H9 (cell line): Measurements from ENCODE around the gene ICOSLG. TPM values are rescaled to one million over a fixed set of nuclear protein-coding genes. Genes with fewer than 3 reads are reported as not detected.

Experiments used
- DNase-seq: peaks from one replicate; pipeline ENCODE4 v3.0.0-alpha.2; 2017
- H2AFZ ChIP-seq: one replicate; pipeline ENCODE4 v1.6.1; 2013; ENCODE audit warnings: mild to moderate bottlenecking, low read length, control low read depth, moderate library complexity
- H2AK5ac ChIP-seq: 2 replicates; pipeline ENCODE4 v1.6.1; 2013; ENCODE audit warnings: low read length, control low read depth, mixed read lengths; ENCODE audit not compliant: insufficient read length
- H2BK120ac ChIP-seq: one replicate; pipeline ENCODE4 v1.6.1; 2013; ENCODE audit warnings: low read depth, mild to moderate bottlenecking, low read length, control low read depth, inconsistent platforms; ENCODE audit not compliant: poor library complexity, severe bottlenecking
- H2BK12ac ChIP-seq: 2 replicates; pipeline ENCODE4 v1.6.1; 2013; ENCODE audit warnings: low read length, control low read depth, mixed read lengths, low read depth; ENCODE audit not compliant: insufficient read length
- H2BK15ac ChIP-seq: 2 replicates; pipeline ENCODE4 v1.6.1; 2013; ENCODE audit warnings: low read depth, low read length, control low read depth
- H2BK20ac ChIP-seq: one replicate; pipeline ENCODE4 v1.6.1; 2013; ENCODE audit warnings: low read depth, mild to moderate bottlenecking, low read length, control low read depth, inconsistent platforms; ENCODE audit not compliant: poor library complexity, severe bottlenecking
- H2BK5ac ChIP-seq: 2 replicates; pipeline ENCODE4 v1.6.1; 2013; ENCODE audit warnings: low read length, control low read depth, mixed read lengths; ENCODE audit not compliant: insufficient read length
- H3K14ac ChIP-seq: 2 replicates; pipeline ENCODE4 v1.6.1; 2013; ENCODE audit warnings: low read length, control low read depth; ENCODE audit not compliant: insufficient read depth
- H3K18ac ChIP-seq: 2 replicates; pipeline ENCODE4 v1.6.1; 2013; ENCODE audit warnings: low read depth, mild to moderate bottlenecking, mixed read lengths, low read length, control low read depth; ENCODE audit not compliant: insufficient read length
- H3K23ac ChIP-seq: 2 replicates; pipeline ENCODE4 v1.6.1; 2013; ENCODE audit warnings: low read length, control low read depth, mixed read lengths, low read depth; ENCODE audit not compliant: insufficient read length
- H3K23me2 ChIP-seq: 2 replicates; pipeline ENCODE4 v1.6.1; 2013; ENCODE audit warnings: low read depth, mild to moderate bottlenecking, mixed read lengths, low read length, control low read depth; ENCODE audit not compliant: insufficient read length, poor library complexity, severe bottlenecking
- H3K27ac ChIP-seq: 2 replicates; pipeline ENCODE4 v1.5.1; 2013; ENCODE audit warnings: low read length, control low read depth, mixed read lengths, low read depth; ENCODE audit not compliant: insufficient read length
- H3K27me3 ChIP-seq: 2 replicates; pipeline ENCODE4 v1.6.1; 2013; ENCODE audit warnings: low read length, control low read depth, inconsistent platforms; ENCODE audit not compliant: insufficient read depth
- H3K4ac ChIP-seq: 2 replicates; pipeline ENCODE4 v1.6.1; 2013; ENCODE audit warnings: low read depth, mild to moderate bottlenecking, control low read depth, inconsistent platforms, low read length, moderate library complexity
- H3K4me1 ChIP-seq: 2 replicates; pipeline ENCODE4 v1.6.1; 2013; ENCODE audit warnings: low read length, control low read depth, inconsistent platforms; ENCODE audit not compliant: insufficient read depth
- H3K4me2 ChIP-seq: 2 replicates; pipeline ENCODE4 v1.6.1; 2013; ENCODE audit warnings: low read length, control low read depth, mixed read lengths; ENCODE audit not compliant: insufficient read length, insufficient read depth
- H3K56ac ChIP-seq: 2 replicates; pipeline ENCODE4 v1.6.1; 2013; ENCODE audit warnings: low read depth, mild to moderate bottlenecking, mixed read lengths, low read length, control low read depth; ENCODE audit not compliant: insufficient read length
- H3K79me1 ChIP-seq: 2 replicates; pipeline ENCODE4 v1.6.1; 2013; ENCODE audit warnings: low read depth, mild to moderate bottlenecking, moderate library complexity, low read length, control low read depth, inconsistent platforms; ENCODE audit not compliant: insufficient read depth, poor library complexity, severe bottlenecking
- H3K79me2 ChIP-seq: 2 replicates; pipeline ENCODE4 v1.6.1; 2013; ENCODE audit warnings: low read length, control low read depth, inconsistent platforms; ENCODE audit not compliant: insufficient read depth
- H3K9ac ChIP-seq: 2 replicates; pipeline ENCODE4 v1.6.1; 2013; ENCODE audit warnings: low read length, control low read depth, mixed read lengths; ENCODE audit not compliant: insufficient read length; ENCODE audit errors: extremely low read depth
- H3K9me3 ChIP-seq: one replicate; pipeline ENCODE4 v1.6.1; 2013; ENCODE audit warnings: low read depth, low read length, inconsistent platforms; ENCODE audit not compliant: control insufficient read depth
- H3T11ph ChIP-seq: one replicate; pipeline ENCODE4 v1.6.1; 2013; ENCODE audit warnings: mild to moderate bottlenecking, low read length, control low read depth, inconsistent platforms
- H4K20me1 ChIP-seq: one replicate; pipeline ENCODE4 v1.6.1; 2013; ENCODE audit not compliant: control insufficient read depth, insufficient read length, insufficient read depth
- H4K5ac ChIP-seq: 2 replicates; pipeline ENCODE4 v1.6.1; 2013; ENCODE audit warnings: low read depth, mild to moderate bottlenecking, mixed read lengths, low read length, control low read depth; ENCODE audit not compliant: insufficient read length
- H4K8ac ChIP-seq: replicated peaks from 2 replicates; pipeline ENCODE4 v1.6.1; 2013; ENCODE audit warnings: low read length, control low read depth, mixed read lengths, low read depth; ENCODE audit not compliant: insufficient read length
- H4K91ac ChIP-seq: 2 replicates; pipeline ENCODE4 v1.6.1; 2013; ENCODE audit warnings: low read depth, mild to moderate bottlenecking, moderate library complexity, mixed read lengths, low read length, control low read depth; ENCODE audit not compliant: insufficient read length
- H3K27ac Mint-ChIP-seq, 3 experiments: 2 replicates in 2 of 3; 3 replicates in 1 of 3; pipeline ENCODE4 v1.8.0; 2020 to 2021; ENCODE audit warnings: mixed read lengths in 3 of 3, mild to moderate bottlenecking in 1 of 3, moderate library complexity in 1 of 3
- H3K27me3 Mint-ChIP-seq: 2 replicates; pipeline ENCODE4 v1.8.0; 2021; ENCODE audit warnings: low read depth, mild to moderate bottlenecking, moderate library complexity, mixed read lengths
- H3K36me3 Mint-ChIP-seq, 3 experiments: 2 replicates in 2 of 3; 3 replicates in 1 of 3; pipeline ENCODE4 v1.8.0; 2020 to 2021; ENCODE audit warnings: low read depth in 3 of 3, mixed read lengths in 3 of 3; ENCODE audit not compliant: insufficient read depth in 1 of 3
- H3K4me1 Mint-ChIP-seq, 2 experiments: 2 replicates each; pipeline ENCODE4 v1.8.0; 2020; ENCODE audit warnings: mixed read lengths in 2 of 2
- H3K4me3 Mint-ChIP-seq, 2 experiments: 2 replicates in 1 of 2; 3 replicates in 1 of 2; pipeline ENCODE4 v1.8.0; 2020 to 2021; ENCODE audit warnings: mild to moderate bottlenecking in 2 of 2, mixed read lengths in 2 of 2, moderate library complexity in 1 of 2
- H3K9me3 Mint-ChIP-seq, 2 experiments: 2 replicates in 1 of 2; 3 replicates in 1 of 2; pipeline ENCODE4 v1.8.0; 2020; ENCODE audit warnings: mild to moderate bottlenecking in 2 of 2, mixed read lengths in 2 of 2, moderate library complexity in 1 of 2
- CTCF ChIP-seq: fragments of 200-600 bp; sonication (generic); conservative IDR thresholded peaks from 3 replicates; pipeline ENCODE4 v1.8.0; 2021; ENCODE audit warnings: antibody characterized with exemption, mild to moderate bottlenecking
- WGBS: extraction: QIAGEN DNeasy Blood & Tissue Kit; methylation state at CpG from one replicate; pipeline ENCODE4 v1.1.7; 2013; ENCODE audit warnings: missing lambda C conversion rate, low lambda C conversion rate, mixed read lengths; ENCODE audit not compliant: insufficient read length; ENCODE audit errors: extremely low coverage; 5-methylcytosine and 5-hydroxymethylcytosine counted together
- total RNA-seq: library from RNA; stranded (reverse); gene quantifications from 2 replicates; pipeline ENCODE4 v1.2.1, GENCODE V29; 2021

Gene ICOSLG
- total RNA-seq, 1 experiment from 2014 or later: 6.8 TPM

- Histone ChIP-seq H3K79me2 (no peaks in the 10 kb centered on the region), H2BK5ac (no peak overlapping the region), H3K9ac (no peak overlapping the region), H3K23me2 (no peaks in the 10 kb centered on the region), H2BK15ac (no peak overlapping the region), H4K5ac (no peak overlapping the region), H3K9me3 (no peaks in the 10 kb centered on the region), H2BK20ac (no peak overlapping the region), H3K23ac (no peak overlapping the region), H3K27ac (no peak overlapping the region), H3K27me3 (no peaks in the 10 kb centered on the region), H2AFZ (no peak overlapping the region), H3K14ac (no peak overlapping the region), H2AK5ac (no peak overlapping the region), H3K4me2 (no peak overlapping the region), H3K56ac (no peak overlapping the region), H4K91ac (no peak overlapping the region), H3K79me1 (no peaks in the 10 kb centered on the region), H4K8ac (no peak overlapping the region), H2BK12ac (no peak overlapping the region), H3K4ac (no peak overlapping the region), H3K4me1 (no peaks in the 10 kb centered on the region), H4K20me1 (no peaks in the 10 kb centered on the region), H3K18ac (no peak overlapping the region), H2BK120ac (no peak overlapping the region), H3T11ph (no peak overlapping the region)
- Mint-ChIP-seq H3K27ac (no peak overlapping the region), H3K4me1 (no peaks in the 10 kb centered on the region), H3K4me3 (no peak overlapping the region), H3K9me3 (no peaks in the 10 kb centered on the region; a peak in 1 of 5 replicates), H3K27me3 (peaks cover 8% of the 10 kb centered on the region), H3K36me3 (no peaks in the 10 kb centered on the region)
- TF ChIP-seq CTCF: no peak
- no peak for DNase-seq
- no CpG with 5 or more reads among the region's 7 CpGs for WGBS
Observed at GRCh38 chr21:44273046-44273445, 32.3 kb upstream of the ICOSLG start.
